Keratinocyte (primary cell): ENCODE results near the gene CUX1. TPM values are rescaled to one million over a fixed set of nuclear protein-coding genes. Genes with fewer than 3 reads are reported as not detected.

Experiments used
- DNase-seq: peaks from one replicate; pipeline ENCODE4 v3.0.0-alpha.2; 2011; ENCODE audit warnings: low read depth, missing footprints, low spot score
- FAIRE-seq: peaks from 2 replicates; lab custom pipeline; 2011; peaks lifted over from hg19 to GRCh38; lab: Jason Lieb, UNC
- H2AFZ ChIP-seq: 2 replicates; pipeline ENCODE4 v1.6.0; 2012; ENCODE audit warnings: low read length, control low read depth, inconsistent platforms; ENCODE audit not compliant: control insufficient read depth
- H3K27ac ChIP-seq: 2 replicates; pipeline ENCODE4 v1.5.1; 2011; ENCODE audit warnings: low read length; ENCODE audit not compliant: control insufficient read depth, insufficient read depth
- H3K27me3 ChIP-seq: 3 replicates; pipeline ENCODE4 v1.6.0; 2011; ENCODE audit warnings: low read length; ENCODE audit not compliant: control insufficient read depth, insufficient read depth; ENCODE audit errors: extremely low read depth
- H3K36me3 ChIP-seq, 2 experiments: 2 replicates in 1 of 2; 3 replicates in 1 of 2; pipeline ENCODE4 v1.5.1; 2011; ENCODE audit warnings: low read length in 2 of 2, mild to moderate bottlenecking in 1 of 2; ENCODE audit not compliant: control insufficient read depth in 2 of 2, insufficient read depth in 2 of 2; ENCODE audit errors: extremely low read depth in 1 of 2
- H3K4me1 ChIP-seq: 3 replicates; pipeline ENCODE4 v1.5.1; 2011; ENCODE audit warnings: low read length; ENCODE audit not compliant: control insufficient read depth, insufficient read depth; ENCODE audit errors: extremely low read depth
- H3K4me2 ChIP-seq: 3 replicates; pipeline ENCODE4 v1.6.0; 2011; ENCODE audit warnings: low read depth, low read length; ENCODE audit not compliant: control insufficient read depth, insufficient read depth; ENCODE audit errors: extremely low read depth
- H3K4me3 ChIP-seq, 3 experiments: fragments of 200-600 bp in 1 of 3; sonication (generic) in 1 of 3; 2 replicates in 2 of 3; 3 replicates in 1 of 3; pipeline ENCODE4 v1.5.1; 2011 to 2016; ENCODE audit warnings: low read length in 3 of 3, mild to moderate bottlenecking in 3 of 3, control low read depth in 2 of 3, inconsistent platforms in 1 of 3, low read depth in 1 of 3, mixed read lengths in 1 of 3, mixed run types in 1 of 3, moderate library complexity in 1 of 3; ENCODE audit not compliant: control insufficient read depth in 2 of 3, insufficient read depth in 2 of 3; ENCODE audit errors: extremely low read depth in 1 of 3
- H3K79me2 ChIP-seq: 2 replicates; pipeline ENCODE4 v1.6.0; 2012; ENCODE audit warnings: low read length; ENCODE audit not compliant: control insufficient read depth, insufficient read depth
- H3K9ac ChIP-seq: 3 replicates; pipeline ENCODE4 v1.6.0; 2011; ENCODE audit warnings: low read length; ENCODE audit not compliant: control insufficient read depth, insufficient read depth; ENCODE audit errors: extremely low read depth
- H3K9me1 ChIP-seq: 3 replicates; pipeline ENCODE4 v1.6.0; 2011; ENCODE audit warnings: low read length; ENCODE audit not compliant: control insufficient read depth, insufficient read depth; ENCODE audit errors: extremely low read depth
- H3K9me3 ChIP-seq: 2 replicates; pipeline ENCODE4 v1.5.1; 2012; ENCODE audit warnings: low read depth, low read length; ENCODE audit not compliant: control insufficient read depth
- H4K20me1 ChIP-seq: 3 replicates; pipeline ENCODE4 v1.6.0; 2011; ENCODE audit warnings: low read length; ENCODE audit not compliant: control insufficient read depth, insufficient read depth; ENCODE audit errors: extremely low read depth
- EZH2 ChIP-seq: IDR thresholded peaks from one replicate; pipeline ENCODE4 v1.6.1; 2012; ENCODE audit warnings: inconsistent platforms, mild to moderate bottlenecking, low read length, moderate library complexity
- dilution Hi-C: fragments of 300-500 bp; cut with MboI; formaldehyde crosslinking; loops from one replicate; pipeline ENCODE4 v1.7.0; 2020; ENCODE audit warnings: low sequenced_read_pairs; ENCODE audit not compliant: extremely low pct_ligation_motif_present
- polyA plus RNA-seq, 5 experiments: library from polyadenylated mRNA; depleted of rRNA in 3 of 5; stranded (reverse) in 3 of 5; stranded (forward) in 1 of 5; unstranded in 1 of 5; fragments of >200 nt; gene quantifications; 1 replicate in 1 of 5; 2 replicates in 3 of 5; 3 replicates in 1 of 5; pipeline versions ENCODE4 v1.2.1 to v1.2.3, GENCODE V29; 2011 to 2012; ENCODE audit warnings: missing spikeins in 2 of 5, low read depth in 1 of 5, low replicate concordance in 1 of 5
- TF ChIP-seq, protein P1 (sequence below), 3 experiments: IDR thresholded peaks in 1 of 3; conservative IDR thresholded peaks in 1 of 3; optimal IDR thresholded peaks in 1 of 3; 2 replicates in 2 of 3; 3 replicates in 1 of 3; pipeline versions ENCODE3 to v1.5.1; 2011; ENCODE audit warnings: low read length in 3 of 3, mild to moderate bottlenecking in 3 of 3, moderate library complexity in 2 of 3, control low read depth in 1 of 3, inconsistent platforms in 1 of 3; ENCODE audit not compliant: insufficient read depth in 2 of 3; ENCODE audit errors: extremely low read depth in 1 of 3

The CUX1 gene
- polyA plus RNA-seq, 1 donor (not counting 4 experiments of a cell fraction or from before 2014, with no cell fraction given) = 18.3 TPM

DNA sequence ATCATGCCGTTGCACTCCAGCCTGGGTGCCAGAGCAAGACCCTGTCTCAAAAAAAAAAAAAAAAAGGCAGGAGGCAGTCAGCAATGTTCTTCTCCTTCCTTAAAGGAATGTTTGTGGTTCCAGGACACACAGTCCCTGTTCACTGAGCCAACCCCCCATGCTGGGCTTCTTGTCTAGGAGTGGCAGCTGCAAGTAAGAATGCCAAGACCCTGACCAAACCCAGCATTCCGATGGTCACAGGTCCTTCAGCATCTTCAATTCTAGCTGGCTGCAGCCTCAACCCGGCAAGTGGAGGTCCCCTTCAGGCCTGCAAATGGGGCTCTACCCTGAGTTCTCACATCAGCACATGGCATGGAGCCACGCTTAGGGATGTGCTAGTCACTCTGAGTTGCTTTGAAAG lies 38.2 kb upstream of the CUX1 start:
- no peak overlapping the region for H3K4me2 ChIP-seq
- H3K4me1 ChIP-seq = no peaks in the 10 kb centered on the region
- no peaks in the 10 kb centered on the region for H3K9me3 ChIP-seq
- no peaks in the 10 kb centered on the region for H4K20me1 ChIP-seq
- H3K9me1 ChIP-seq = no peaks in the 10 kb centered on the region
- no peak for DNase-seq
- H3K4me3 ChIP-seq = no peak overlapping the region
- peaks cover 9% of the 10 kb centered on the region for H3K27me3 ChIP-seq
- H3K79me2 ChIP-seq = no peaks in the 10 kb centered on the region
- no peak overlapping the region for H2AFZ ChIP-seq
- TF ChIP-seq, protein P1, sequence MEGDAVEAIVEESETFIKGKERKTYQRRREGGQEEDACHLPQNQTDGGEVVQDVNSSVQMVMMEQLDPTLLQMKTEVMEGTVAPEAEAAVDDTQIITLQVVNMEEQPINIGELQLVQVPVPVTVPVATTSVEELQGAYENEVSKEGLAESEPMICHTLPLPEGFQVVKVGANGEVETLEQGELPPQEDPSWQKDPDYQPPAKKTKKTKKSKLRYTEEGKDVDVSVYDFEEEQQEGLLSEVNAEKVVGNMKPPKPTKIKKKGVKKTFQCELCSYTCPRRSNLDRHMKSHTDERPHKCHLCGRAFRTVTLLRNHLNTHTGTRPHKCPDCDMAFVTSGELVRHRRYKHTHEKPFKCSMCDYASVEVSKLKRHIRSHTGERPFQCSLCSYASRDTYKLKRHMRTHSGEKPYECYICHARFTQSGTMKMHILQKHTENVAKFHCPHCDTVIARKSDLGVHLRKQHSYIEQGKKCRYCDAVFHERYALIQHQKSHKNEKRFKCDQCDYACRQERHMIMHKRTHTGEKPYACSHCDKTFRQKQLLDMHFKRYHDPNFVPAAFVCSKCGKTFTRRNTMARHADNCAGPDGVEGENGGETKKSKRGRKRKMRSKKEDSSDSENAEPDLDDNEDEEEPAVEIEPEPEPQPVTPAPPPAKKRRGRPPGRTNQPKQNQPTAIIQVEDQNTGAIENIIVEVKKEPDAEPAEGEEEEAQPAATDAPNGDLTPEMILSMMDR (optimal IDR thresholded peaks at IDR 0.05 in 1 of 3, IDR thresholded peaks at IDR 0.05 in 1 of 3, conservative IDR thresholded peaks at IDR 0.05 in 1 of 3; ENCODE audit: extremely low read depth in 1 of 3, insufficient read depth in 2 of 3, low read length in 3 of 3) = no peak
- dilution Hi-C loops = no loop called here
- H3K36me3 ChIP-seq = no peaks in the 10 kb centered on the region
- no peak for FAIRE-seq
- no peak overlapping the region for H3K27ac ChIP-seq
- no peak overlapping the region for H3K9ac ChIP-seq

DNA sequence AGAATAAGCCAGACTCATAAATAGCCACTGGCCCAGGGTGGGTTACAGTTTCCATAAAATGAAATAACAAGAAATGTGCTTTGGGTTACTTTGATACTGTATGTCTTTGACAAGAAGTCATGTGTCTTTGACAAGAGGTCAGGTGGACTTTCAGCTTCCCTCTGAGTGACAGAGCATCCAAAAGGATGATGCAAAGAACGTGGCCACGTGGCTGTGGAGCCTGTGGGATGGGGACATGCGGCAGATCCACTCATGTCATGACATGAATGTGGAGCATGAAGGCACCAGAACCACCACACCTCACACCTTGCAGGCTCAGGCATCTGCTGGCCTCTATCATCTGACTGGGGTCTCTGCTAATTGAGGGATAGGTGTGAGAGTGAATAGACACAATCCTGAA lies 37.1 kb upstream of the CUX1 start:
- Histone ChIP-seq H3K9ac (no peak overlapping the region), H3K27me3 (peaks cover 9% of the 10 kb centered on the region), H2AFZ (no peak overlapping the region), H3K79me2 (no peaks in the 10 kb centered on the region), H3K9me1 (no peaks in the 10 kb centered on the region), H3K9me3 (no peaks in the 10 kb centered on the region), H4K20me1 (no peaks in the 10 kb centered on the region), H3K4me1 (no peaks in the 10 kb centered on the region), H3K36me3 (no peaks in the 10 kb centered on the region), H3K4me3 (no peak overlapping the region), H3K4me2 (no peak overlapping the region), H3K27ac (no peak overlapping the region)
- dilution Hi-C loops = no loop called here
- DNase-seq (no peak), FAIRE-seq (no peak)
- TF ChIP-seq EZH2 = no peak
- TF ChIP-seq, protein P1 (optimal IDR thresholded peaks at IDR 0.05 in 1 of 3, IDR thresholded peaks at IDR 0.05 in 1 of 3, conservative IDR thresholded peaks at IDR 0.05 in 1 of 3; ENCODE audit: extremely low read depth in 1 of 3, insufficient read depth in 2 of 3, low read length in 3 of 3) = no peak
